ENCODE results near the gene JOSD2. TPM values are rescaled to one million over a fixed set of nuclear protein-coding genes. Genes with fewer than 3 reads are reported as not detected.

The JOSD2 gene
- total RNA-seq, 1 experiment from 2014 or later: 5.4 TPM

- no peak overlapping the region for H3T11ph ChIP-seq (ENCODE audit: low read length)
- no peak overlapping the region for H3K9ac ChIP-seq (ENCODE audit: extremely low read depth, insufficient read length, low read length)
- no peak overlapping the region; a peak in 1 of 5 replicates for H3K4me3 Mint-ChIP-seq
- WGBS (ENCODE audit: extremely low coverage, insufficient read length, low lambda C conversion rate): no CpG with 5 or more reads among the region's 18 CpGs
- no peak overlapping the region for H3K27ac Mint-ChIP-seq
- no peak overlapping the region for H2AFZ ChIP-seq (ENCODE audit: low read length)
- no peak overlapping the region for H3K14ac ChIP-seq (ENCODE audit: insufficient read depth, low read length)
- no peaks in the 10 kb centered on the region for H3K79me2 ChIP-seq (ENCODE audit: insufficient read depth, low read length)
- no peak overlapping the region for H2BK120ac ChIP-seq (ENCODE audit: low read depth, low read length, poor library complexity, severe bottlenecking)
- H3K27me3 ChIP-seq (ENCODE audit: insufficient read depth, low read length): peaks cover under 1% of the 10 kb centered on the region; the same call in 1 of the 2 replicates
- no peak overlapping the region for H4K5ac ChIP-seq (ENCODE audit: insufficient read length, low read depth, low read length)
- H3K27me3 Mint-ChIP-seq (ENCODE audit: low read depth): peaks cover 69% of the 10 kb centered on the region
- H3K4ac ChIP-seq (ENCODE audit: low read depth, low read length): no peak overlapping the region
- no peaks in the 10 kb centered on the region for H3K79me1 ChIP-seq (ENCODE audit: insufficient read depth, low read depth, low read length, poor library complexity, severe bottlenecking)
- no peak overlapping the region for H2BK12ac ChIP-seq (ENCODE audit: insufficient read length, low read depth, low read length)
- peaks cover 24 to 37% of the 10 kb centered on the region in 2 experiments for H3K4me1 Mint-ChIP-seq
- no peaks in the 10 kb centered on the region for H3K23me2 ChIP-seq (ENCODE audit: insufficient read length, low read depth, low read length, poor library complexity, severe bottlenecking)
- no peak overlapping the region for H3K23ac ChIP-seq (ENCODE audit: insufficient read length, low read depth, low read length)
- H2BK5ac ChIP-seq (ENCODE audit: insufficient read length, low read length): no peak overlapping the region
- H3K56ac ChIP-seq (ENCODE audit: insufficient read length, low read depth, low read length): no peak overlapping the region
- peaks cover 2% of the 10 kb centered on the region; the same call in 1 of the 2 replicates for H3K4me1 ChIP-seq (ENCODE audit: insufficient read depth, low read length)
- no peak overlapping the region for H2BK20ac ChIP-seq (ENCODE audit: low read depth, low read length, poor library complexity, severe bottlenecking)
- H3K9me3 ChIP-seq (ENCODE audit: control insufficient read depth, low read depth, low read length): peaks cover 8% of the 10 kb centered on the region
- H3K4me2 ChIP-seq (ENCODE audit: insufficient read depth, insufficient read length, low read length): no peak overlapping the region
- H4K20me1 ChIP-seq (ENCODE audit: control insufficient read depth, insufficient read depth, insufficient read length): no peaks in the 10 kb centered on the region
- H3K27ac ChIP-seq (ENCODE audit: insufficient read length, low read depth, low read length): no peak overlapping the region
- H3K18ac ChIP-seq (ENCODE audit: insufficient read length, low read depth, low read length): no peak overlapping the region
- peaks cover 31 to 43% of the 10 kb centered on the region in 2 experiments for H3K9me3 Mint-ChIP-seq
- H3K36me3 Mint-ChIP-seq (ENCODE audit: insufficient read depth in 1 of 3, low read depth in 3 of 3): peaks cover 37 to 49% (median 44%) of the 10 kb centered on the region in 3 experiments
- H4K8ac ChIP-seq (replicated peaks; ENCODE audit: insufficient read length, low read depth, low read length): no peak overlapping the region
- H4K91ac ChIP-seq (ENCODE audit: insufficient read length, low read depth, low read length): no peak overlapping the region
- no peak overlapping the region for H2AK5ac ChIP-seq (ENCODE audit: insufficient read length, low read length)
- DNase-seq: peak; percentile 88
- TF ChIP-seq, protein P1, sequence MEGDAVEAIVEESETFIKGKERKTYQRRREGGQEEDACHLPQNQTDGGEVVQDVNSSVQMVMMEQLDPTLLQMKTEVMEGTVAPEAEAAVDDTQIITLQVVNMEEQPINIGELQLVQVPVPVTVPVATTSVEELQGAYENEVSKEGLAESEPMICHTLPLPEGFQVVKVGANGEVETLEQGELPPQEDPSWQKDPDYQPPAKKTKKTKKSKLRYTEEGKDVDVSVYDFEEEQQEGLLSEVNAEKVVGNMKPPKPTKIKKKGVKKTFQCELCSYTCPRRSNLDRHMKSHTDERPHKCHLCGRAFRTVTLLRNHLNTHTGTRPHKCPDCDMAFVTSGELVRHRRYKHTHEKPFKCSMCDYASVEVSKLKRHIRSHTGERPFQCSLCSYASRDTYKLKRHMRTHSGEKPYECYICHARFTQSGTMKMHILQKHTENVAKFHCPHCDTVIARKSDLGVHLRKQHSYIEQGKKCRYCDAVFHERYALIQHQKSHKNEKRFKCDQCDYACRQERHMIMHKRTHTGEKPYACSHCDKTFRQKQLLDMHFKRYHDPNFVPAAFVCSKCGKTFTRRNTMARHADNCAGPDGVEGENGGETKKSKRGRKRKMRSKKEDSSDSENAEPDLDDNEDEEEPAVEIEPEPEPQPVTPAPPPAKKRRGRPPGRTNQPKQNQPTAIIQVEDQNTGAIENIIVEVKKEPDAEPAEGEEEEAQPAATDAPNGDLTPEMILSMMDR (conservative IDR thresholded peaks at IDR 0.05): peak; percentile 97
- no peak overlapping the region for H2BK15ac ChIP-seq (ENCODE audit: low read depth, low read length)
Observed at GRCh38 chr19:50486823-50487515, 24.0 kb downstream of the JOSD2 start.

All from H9 (cell line).